ENCODE data around the gene PTPN6. TPM values are rescaled to one million over a fixed set of nuclear protein-coding genes. Genes with fewer than 3 reads are reported as not detected.

PTPN6 gene
- total and polyA plus RNA-seq, 2 of the 4 experiments (the other 2 are of a cell fraction): under 0.01 to 0.14 TPM

- no peak overlapping the region for H4K91ac ChIP-seq (ENCODE audit: insufficient read depth, low read depth, low read length)
- H3K18ac ChIP-seq (ENCODE audit: low read depth, low read length): no peak overlapping the region
- no peak overlapping the region for H3K56ac ChIP-seq (ENCODE audit: extremely low read depth, insufficient read depth, low read length)
- no peak overlapping the region for H2AFZ ChIP-seq (replicated peaks; ENCODE audit: low read length, poor library complexity)
- TF ChIP-seq ELK1 (IDR thresholded peaks at IDR 0.05; ENCODE audit: borderline replicate concordance, low read depth, low read length) (no peak), CTCF (conservative IDR thresholded peaks at IDR 0.05; ENCODE audit: low read depth, low read length) (no peak), FOS (IDR thresholded peaks at IDR 0.05; ENCODE audit: low read depth, low read length) (no peak), CEBPB (IDR thresholded peaks at IDR 0.05; ENCODE audit: low read depth, low read length) (no peak), MAFK (IDR thresholded peaks at IDR 0.05; ENCODE audit: low read depth, low read length) (no peak), USF2 (IDR thresholded peaks at IDR 0.05; ENCODE audit: low read depth, low read length) (no peak), BHLHE40 (IDR thresholded peaks at IDR 0.05; ENCODE audit: low read depth, low read length) (no peak), SMC3 (IDR thresholded peaks at IDR 0.05; ENCODE audit: low read depth, low read length) (no peak)
- H3K23ac ChIP-seq (ENCODE audit: low read depth, low read length): no peak overlapping the region
- ATAC-seq (ENCODE audit: low read depth) (peak; percentile 80), DNase-seq (peak; percentile 22)
- H2BK120ac ChIP-seq (ENCODE audit: low read depth, low read length): no peak overlapping the region
- H3K9me3 ChIP-seq (ENCODE audit: control insufficient read depth, insufficient read depth, low read length): no peaks in the 10 kb centered on the region
- H3K4me2 ChIP-seq (ENCODE audit: low read depth, low read length): no peak overlapping the region
- ChIA-PET POLR2A (ENCODE audit: unreplicated experiment) (no interaction called here), CTCF (interaction anchor here (1.2 kb wide), 1 partner anchor 9 kb away, joined by 3 read pairs; the partner anchor contains the start of gene LPCAT3)
- intact Hi-C loops (cut with micrococcal nuclease) (no loop called here), in situ Hi-C loops (cut with MboI; ENCODE audit: low sequenced_read_pairs) (no loop called here), dilution Hi-C loops (cut with HindIII; ENCODE audit: low sequenced_read_pairs, unreplicated experiment) (no loop called here)
- peaks cover 3 to 23% of the 10 kb centered on the region in 2 experiments; a peak in 3 of 4 replicates for H3K79me1 ChIP-seq (ENCODE audit: low read depth in 1 of 2, low read length in 2 of 2)
- no peak overlapping the region for H2BK5ac ChIP-seq (ENCODE audit: low read depth, low read length, poor library complexity, severe bottlenecking)
- BruUV-seq (replicated peaks): no TSS peak
- no peak overlapping the region for H2BK20ac ChIP-seq (ENCODE audit: low read depth, low read length)
- H2AK9ac ChIP-seq (replicated peaks; ENCODE audit: low read depth, low read length, poor library complexity): no peak overlapping the region
- no peaks in the 10 kb centered on the region for H3K27me3 ChIP-seq (ENCODE audit: control insufficient read depth, insufficient read depth, low read length)
- H4K5ac ChIP-seq (ENCODE audit: low read depth, low read length): no peak overlapping the region
- H3K27ac ChIP-seq (ENCODE audit: insufficient read depth, low read length): no peak overlapping the region
- H3K9me1 ChIP-seq (ENCODE audit: insufficient read depth, low read length): 0 out of 2 replicates have a peak, but pooled peaks cover 3% of the 10 kb centered on the region
- H4K8ac ChIP-seq (ENCODE audit: low read depth in 2 of 2, low read length in 2 of 2): no peak overlapping the region
- H2AK5ac ChIP-seq (ENCODE audit: low read depth, low read length): no peak overlapping the region
- H3K4me1 ChIP-seq (ENCODE audit: control insufficient read depth, insufficient read depth, low read length): no peaks in the 10 kb centered on the region
- no peak overlapping the region for H3K14ac ChIP-seq (replicated peaks; ENCODE audit: low read depth, low read length)
- H2BK15ac ChIP-seq (ENCODE audit: low read depth, low read length): no peak overlapping the region
- no peak overlapping the region for H3K4me3 ChIP-seq (ENCODE audit: insufficient read depth, low read depth, low read length)
- H3K36me3 ChIP-seq (ENCODE audit: control insufficient read depth, insufficient read depth, low read length): no peaks in the 10 kb centered on the region; the same call in 1 of the 2 replicates
- peaks cover 2% of the 10 kb centered on the region; the same call in 1 of the 2 replicates for H4K20me1 ChIP-seq (ENCODE audit: insufficient read depth, low read length)
- no peak overlapping the region for H3K4ac ChIP-seq (ENCODE audit: low read depth, low read length)
- H3K9ac ChIP-seq (ENCODE audit: low read depth, low read length): no peak overlapping the region
Measured at GRCh38 chr12:7009512-7009911, 58.4 kb downstream of the PTPN6 start.
